ENCODE measurements around the gene MAML2. TPM values are rescaled to one million over a fixed set of nuclear protein-coding genes. Genes with fewer than 3 reads are reported as not detected.

The MAML2 gene
- total RNA-seq, 4 donors from 2014 or later = 34.3 to 58.8 (median 56.0) TPM

GRCh38 chr11:95977534-95978174 lies 365.3 kb downstream of the MAML2 start:
- no peak for TF ChIP-seq CTCF (IDR thresholded peaks at IDR 0.05; ENCODE audit: low read depth)

GRCh38 chr11:95976550-95976949 lies 366.4 kb downstream of the MAML2 start:
- no peak for TF ChIP-seq CTCF (IDR thresholded peaks at IDR 0.05; ENCODE audit: low read depth)

- no peak for TF ChIP-seq CTCF (IDR thresholded peaks at IDR 0.05; ENCODE audit: low read depth)
These were observed 367.7 kb downstream of the MAML2 start for GRCh38 chr11:95975343-95975742.

- TF ChIP-seq CTCF (IDR thresholded peaks at IDR 0.05; ENCODE audit: low read depth) = no peak
These were observed 370.9 kb downstream of the MAML2 start for GRCh38 chr11:95972060-95972459.

GRCh38 chr11:95968585-95968984 lies 374.4 kb downstream of the MAML2 start:
- TF ChIP-seq CTCF (IDR thresholded peaks at IDR 0.05; ENCODE audit: low read depth) = no peak

- TF ChIP-seq CTCF (IDR thresholded peaks at IDR 0.05; ENCODE audit: low read depth) = no peak
These were observed 378.7 kb downstream of the MAML2 start for GRCh38 chr11:95964281-95964680.

- TF ChIP-seq CTCF (IDR thresholded peaks at IDR 0.05; ENCODE audit: low read depth) = no peak
These were observed 381.2 kb downstream of the MAML2 start for GRCh38 chr11:95961758-95962157.
